K562 (cell line): ENCODE data around the gene GPR157. TPM values are rescaled to one million over a fixed set of nuclear protein-coding genes. Genes with fewer than 3 reads are reported as not detected.
A peak's percentile ranks its signal among the peaks of the same experiment; 100 is the strongest.

ENCODE experiments used
- ATAC-seq: fragments of 200-7000 bp; cut with Tn5 transposase; 3 replicates; pipeline ENCODE4 v1.9.1; 2020; ENCODE audit warnings: moderate library complexity
- BruUV-seq: library from RNA; stranded (reverse); fragments of 400-500 nt; replicated peaks from 2 replicates; lab custom pipeline; 2021; lab: Mats Ljungman, UMichigan
- CTCF ChIA-PET: fragments of 300-600 bp; formaldehyde crosslinking; extraction: SDS; loops from one replicate; lab custom pipeline; 2021; ENCODE audit warnings: low intra/inter-chr PET ratio; lab: Yijun Ruan, JAX
- POLR2A ChIA-PET: fragments of 300-600, 350-650 bp; sonication (Branson Sonifier 250); formaldehyde crosslinking; extraction: SDS; loops from one replicate; lab custom pipeline; 2021; ENCODE audit warnings: antibody characterized with exemption, inconsistent platforms; lab: Yijun Ruan, JAX
- DNase-seq, 4 experiments: peaks; one replicate each; pipeline versions ENCODE4 v3.0.0 to v3.0.0-alpha.2; 2011 to 2018; ENCODE audit warnings: low spot score in 3 of 4, mixed read lengths in 3 of 4; ENCODE audit errors: extremely low read depth in 1 of 4
- FAIRE-seq: peaks from 2 replicates; lab custom pipeline; 2011; peaks lifted over from hg19 to GRCh38; lab: Jason Lieb, UNC
- H2AFZ ChIP-seq: 2 replicates; pipeline ENCODE4 v1.6.0; 2011; ENCODE audit warnings: low read depth, low read length, control low read depth, inconsistent platforms
- H3K27ac ChIP-seq: fragments of 200-600 bp; 3 replicates; pipeline ENCODE4 v1.8.0; 2011; ENCODE audit warnings: low read depth, mild to moderate bottlenecking, control low read depth, inconsistent platforms, low read length, moderate library complexity, mixed read lengths; ENCODE audit errors: extremely low read depth
- H3K27me3 ChIP-seq, 2 experiments: fragments of 300-600 bp in 1 of 2; 2 replicates in 1 of 2; 3 replicates in 1 of 2; pipeline versions ENCODE4 v1.6.0 to v1.8.0; 2011; ENCODE audit warnings: inconsistent platforms in 2 of 2, low read length in 2 of 2, mild to moderate bottlenecking in 1 of 2, mixed read lengths in 1 of 2, moderate library complexity in 1 of 2; ENCODE audit not compliant: control insufficient read depth in 2 of 2, insufficient read depth in 2 of 2
- H3K36me3 ChIP-seq: fragments of 300-600 bp; 3 replicates; pipeline ENCODE4 v1.8.0; 2011; ENCODE audit warnings: mild to moderate bottlenecking, low read length, inconsistent platforms; ENCODE audit not compliant: control insufficient read depth, insufficient read depth
- H3K4me1 ChIP-seq, 2 experiments: fragments of 200-600 bp in 1 of 2; replicated peaks in 1 of 2; 2 replicates in 1 of 2; 3 replicates in 1 of 2; pipeline versions ENCODE4 v1.5.1 to v1.8.0; 2011; ENCODE audit warnings: inconsistent platforms in 2 of 2, low read length in 2 of 2, mild to moderate bottlenecking in 1 of 2, mixed read lengths in 1 of 2, moderate library complexity in 1 of 2; ENCODE audit not compliant: control insufficient read depth in 2 of 2, insufficient read depth in 2 of 2
- H3K4me2 ChIP-seq: 2 replicates; pipeline ENCODE4 v1.6.1; 2011; ENCODE audit warnings: low read length, control low read depth, inconsistent platforms, mixed read lengths; ENCODE audit not compliant: insufficient read depth
- H3K4me3 ChIP-seq: fragments of 200-600 bp; sonication (generic), shearing (Covaris generic); 2 replicates; pipeline ENCODE4 v1.5.1; 2016; ENCODE audit warnings: control low read depth, inconsistent platforms
- H3K79me2 ChIP-seq: fragments of 200-600 bp; 3 replicates; pipeline ENCODE4 v1.8.0; 2011; ENCODE audit warnings: low read length, inconsistent platforms; ENCODE audit not compliant: control insufficient read depth, insufficient read depth
- H3K9ac ChIP-seq, 2 experiments: 2 replicates each; pipeline versions ENCODE4 v1.6.0 to v1.6.1; 2011; ENCODE audit warnings: low read depth in 2 of 2, low read length in 2 of 2, control low read depth in 1 of 2, inconsistent platforms in 1 of 2, mild to moderate bottlenecking in 1 of 2, mixed read lengths in 1 of 2; ENCODE audit not compliant: insufficient read depth in 1 of 2
- H3K9me1 ChIP-seq: one replicate; pipeline ENCODE4 v1.6.0; 2011; ENCODE audit warnings: inconsistent platforms, mild to moderate bottlenecking, low read length, moderate library complexity; ENCODE audit not compliant: control insufficient read depth, insufficient read depth
- H3K9me3 ChIP-seq: replicated peaks from 2 replicates; pipeline ENCODE4 v1.5.1; 2011; ENCODE audit warnings: low read depth, low read length, inconsistent platforms; ENCODE audit not compliant: control insufficient read depth, insufficient read depth
- H4K20me1 ChIP-seq: replicated peaks from 2 replicates; pipeline ENCODE4 v1.6.1; 2011; ENCODE audit warnings: low read length, inconsistent platforms, mixed read lengths; ENCODE audit not compliant: control insufficient read depth, insufficient read depth
- BACH1 ChIP-seq: fragments of 200-800 bp; sonication (Bioruptor generic); IDR thresholded peaks from 2 replicates; pipeline ENCODE4 v1.6.1; 2016; ENCODE audit warnings: missing genetic modification characterization, missing compliant biosample characterization
- DPF2 ChIP-seq: fragments of 450-650 bp; IDR thresholded peaks from 2 replicates; pipeline ENCODE4 v1.6.1; 2016
- FOS ChIP-seq: IDR thresholded peaks from 3 replicates; pipeline ENCODE4 v1.6.1; 2011; ENCODE audit not compliant: insufficient read length; ENCODE audit errors: extremely low read depth
- HDAC2 ChIP-seq: fragments of 450-650 bp; IDR thresholded peaks from 2 replicates; pipeline ENCODE4 v1.6.1; 2016; ENCODE audit warnings: mild to moderate bottlenecking
- NCOA6 ChIP-seq: fragments of 450-650 bp; IDR thresholded peaks from 2 replicates; pipeline ENCODE4 v1.6.1; 2017; ENCODE audit warnings: mild to moderate bottlenecking
- POLR2AphosphoS5 ChIP-seq: IDR thresholded peaks from 2 replicates; pipeline ENCODE4 v1.6.1; 2011; ENCODE audit warnings: mild to moderate bottlenecking, low read depth, low read length, moderate library complexity; ENCODE audit not compliant: control insufficient read depth, insufficient read depth
- PTTG1 ChIP-seq: fragments of 450-650 bp; IDR thresholded peaks from 2 replicates; pipeline ENCODE4 v1.6.1; 2016; ENCODE audit warnings: low read depth, mild to moderate bottlenecking, missing genetic modification characterization, missing compliant biosample characterization
- RFX1 ChIP-seq: fragments of 450-650 bp; IDR thresholded peaks from 2 replicates; pipeline ENCODE4 v1.6.1; 2016; ENCODE audit warnings: mild to moderate bottlenecking, moderate library complexity
- SMC3 ChIP-seq: conservative IDR thresholded peaks from 2 replicates; pipeline ENCODE4 v1.6.1; 2011; ENCODE audit warnings: low read depth, low read length, improper control_type of control experiment; ENCODE audit not compliant: insufficient read depth
- STAG1 ChIP-seq: sonication (generic); formaldehyde crosslinking; IDR thresholded peaks from 2 replicates; pipeline ENCODE4 v1.5.0; 2020; ENCODE audit warnings: missing genetic modification reagents, borderline replicate concordance
- TCF7L2 ChIP-seq: fragments of 150-350 bp; IDR thresholded peaks from 2 replicates; pipeline ENCODE4 v1.6.1; 2016; ENCODE audit warnings: low read depth, mild to moderate bottlenecking, low read length, moderate library complexity
- WGBS: fragments of 100-300 bp; shearing (Covaris generic); methylation state at CpG from one replicate; pipeline ENCODE4 v1.1.6; 2016; ENCODE audit warnings: low coverage, mixed read lengths; ENCODE audit not compliant: insufficient coverage; ENCODE audit errors: missing lambda C conversion rate; 5-methylcytosine and 5-hydroxymethylcytosine counted together
- in situ Hi-C: fragments of 300-500 bp; cut with MboI; formaldehyde crosslinking; loops from 4 replicates; pipeline ENCODE4 v1.15.0; 2018; ENCODE audit warnings: inconsistent platforms, mixed read lengths
- intact Hi-C: fragments of 100-400 bp; cut with micrococcal nuclease; formaldehyde crosslinking; loops from 2 replicates; pipeline ENCODE4 v1.14.2; 2022
- polyA plus RNA-seq, 8 experiments: library from polyadenylated mRNA; depleted of rRNA in 4 of 8; stranded (reverse) in 5 of 8; unstranded in 3 of 8; fragments of >200 nt; fragmentation: Nextera tagmentation in 2 of 8; fragmentation: Illumina TruSeq in 1 of 8; extraction: Ambion mirVana in 2 of 8; extraction: Trizol in 1 of 8; gene quantifications; 2 replicates each; pipeline versions ENCODE4 v1.2.1 to v1.2.3, GENCODE V29; 2011 to 2014; ENCODE audit warnings: inconsistent platforms in 1 of 8, missing spikeins in 1 of 8
- total RNA-seq, 7 experiments: library from RNA; depleted of rRNA in 6 of 7; stranded (reverse); fragments of >200 nt in 6 of 7; fragmentation: Illumina TruSeq in 2 of 7; extraction: Trizol in 2 of 7; gene quantifications; 2 replicates each; pipeline versions ENCODE4 v1.2.1 to v1.2.3, GENCODE V29; 2011 to 2021; ENCODE audit warnings: low replicate concordance in 1 of 7
- TF ChIP-seq, protein P1 (sequence below): fragments of 450-650 bp; formaldehyde crosslinking; IDR thresholded peaks from 2 replicates; pipeline ENCODE4 v1.4.0; 2020; ENCODE audit warnings: mild to moderate bottlenecking, moderate library complexity
- TF ChIP-seq, protein P2 (sequence below): sonication (generic); formaldehyde crosslinking; IDR thresholded peaks from 2 replicates; pipeline ENCODE4 v1.8.1; 2023; ENCODE audit warnings: mild to moderate bottlenecking, missing genetic modification reagents
- TF ChIP-seq, protein P3 (sequence below), 2 experiments: fragments of 150-350 bp in 1 of 2; IDR thresholded peaks; 2 replicates each; pipeline ENCODE4 v1.6.1; 2012 to 2016; ENCODE audit warnings: low read depth in 2 of 2, low read length in 2 of 2, mild to moderate bottlenecking in 1 of 2, moderate library complexity in 1 of 2

Gene GPR157
- total and polyA plus RNA-seq, 9 of the 15 experiments (the other 6 are each of a cell fraction or from before 2014, with no cell fraction given) = 0.01 to 0.18 (median 0.04) TPM; not detected in 4

DNA sequence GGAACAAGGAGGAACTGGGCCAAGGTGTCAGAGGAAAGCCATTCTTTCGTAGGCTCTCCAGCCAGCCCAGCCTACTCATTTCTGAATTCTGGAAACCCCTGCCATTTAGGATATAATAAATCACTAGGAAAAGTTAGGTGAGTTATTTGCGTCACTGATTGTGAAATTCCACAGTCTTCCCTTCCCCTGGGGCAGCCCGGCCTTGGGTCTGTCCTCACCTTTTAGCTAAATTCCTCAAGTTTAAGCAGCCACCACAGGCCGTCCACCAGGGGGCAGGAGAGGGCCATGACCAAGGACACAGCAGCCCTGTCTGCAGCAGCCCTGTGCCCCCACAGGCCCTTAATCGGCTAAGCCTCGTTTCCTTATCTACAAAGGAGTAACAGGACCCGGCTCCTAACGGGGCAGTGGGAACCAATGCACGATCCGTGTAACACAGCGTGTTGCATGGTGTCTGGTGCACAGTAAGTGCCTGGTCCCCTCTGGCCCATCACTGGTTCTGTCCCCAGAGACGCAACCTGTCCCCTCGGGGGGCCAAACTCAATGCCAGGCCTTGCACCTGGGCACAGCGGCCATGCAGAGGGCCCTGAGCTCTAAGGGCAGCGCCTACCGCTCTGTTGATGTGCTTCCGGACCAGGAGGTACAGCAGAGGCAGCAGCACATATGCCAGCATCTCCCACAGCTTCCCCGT lies 18.1 kb downstream of the GPR157 start:
- CTCF ChIA-PET = interaction anchor here (0.5 to 3.6 kb wide), 6 partner anchors 85 to 458 kb away, joined by 3 to 37 read pairs (median 4); no protein-coding TSS in a partner anchor
- FAIRE-seq (peak; percentile 92), DNase-seq (peak; percentile 82 to 90 (median 84)), ATAC-seq (peak; percentile 96)
- intact Hi-C loops = loop anchor here (1.0 to 10.0 kb wide), 2 partner anchors 85 to 384 kb away; no protein-coding TSS in a partner anchor
- in situ Hi-C loops = no loop called here
- Histone ChIP-seq H3K4me2 (no peak overlapping the region), H3K9ac (no peak overlapping the region), H3K36me3 (no peaks in the 10 kb centered on the region), H3K9me3 (no peaks in the 10 kb centered on the region), H3K4me3 (no peak overlapping the region), H3K4me1 (peaks cover 0 to 4% of the 10 kb centered on the region in 2 experiments; a peak in 1 of 5 replicates), H3K27me3 (peaks cover 27 to 71% of the 10 kb centered on the region in 2 experiments), H2AFZ (no peak overlapping the region), H3K79me2 (no peaks in the 10 kb centered on the region), H4K20me1 (peaks cover 18% of the 10 kb centered on the region), H3K27ac (no peak overlapping the region), H3K9me1 (no peaks in the 10 kb centered on the region)
- BruUV-seq = no TSS peak
- 10% methylated on average over 18 of the region's 18 CpGs for WGBS
- POLR2A ChIA-PET = interaction anchor here (0.7 to 1.2 kb wide), 4 partner anchors 8 to 90 kb away, joined by 3 read pairs; no protein-coding TSS in a partner anchor
- TF ChIP-seq TCF7L2 (no peak), NCOA6 (no peak), SMC3 (peak; percentile 92), RFX1 (no peak), STAG1 (CRISPR knock-in tag) (peak; percentile 68; the same call in 1 of the 2 replicates), BACH1 (tag) (no peak), PTTG1 (tag) (no peak), FOS (no peak), POLR2AphosphoS5 (no peak), HDAC2 (no peak), DPF2 (no peak)
- TF ChIP-seq, protein P1, sequence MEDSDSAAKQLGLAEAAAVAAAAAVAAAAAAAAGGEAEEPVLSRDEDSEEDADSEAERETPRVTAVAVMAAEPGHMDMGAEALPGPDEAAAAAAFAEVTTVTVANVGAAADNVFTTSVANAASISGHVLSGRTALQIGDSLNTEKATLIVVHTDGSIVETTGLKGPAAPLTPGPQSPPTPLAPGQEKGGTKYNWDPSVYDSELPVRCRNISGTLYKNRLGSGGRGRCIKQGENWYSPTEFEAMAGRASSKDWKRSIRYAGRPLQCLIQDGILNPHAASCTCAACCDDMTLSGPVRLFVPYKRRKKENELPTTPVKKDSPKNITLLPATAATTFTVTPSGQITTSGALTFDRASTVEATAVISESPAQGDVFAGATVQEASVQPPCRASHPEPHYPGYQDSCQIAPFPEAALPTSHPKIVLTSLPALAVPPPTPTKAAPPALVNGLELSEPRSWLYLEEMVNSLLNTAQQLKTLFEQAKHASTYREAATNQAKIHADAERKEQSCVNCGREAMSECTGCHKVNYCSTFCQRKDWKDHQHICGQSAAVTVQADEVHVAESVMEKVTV (CRISPR knock-in tag) = peak; percentile 92
- TF ChIP-seq, protein P2, sequence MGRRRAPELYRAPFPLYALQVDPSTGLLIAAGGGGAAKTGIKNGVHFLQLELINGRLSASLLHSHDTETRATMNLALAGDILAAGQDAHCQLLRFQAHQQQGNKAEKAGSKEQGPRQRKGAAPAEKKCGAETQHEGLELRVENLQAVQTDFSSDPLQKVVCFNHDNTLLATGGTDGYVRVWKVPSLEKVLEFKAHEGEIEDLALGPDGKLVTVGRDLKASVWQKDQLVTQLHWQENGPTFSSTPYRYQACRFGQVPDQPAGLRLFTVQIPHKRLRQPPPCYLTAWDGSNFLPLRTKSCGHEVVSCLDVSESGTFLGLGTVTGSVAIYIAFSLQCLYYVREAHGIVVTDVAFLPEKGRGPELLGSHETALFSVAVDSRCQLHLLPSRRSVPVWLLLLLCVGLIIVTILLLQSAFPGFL (CRISPR knock-in tag) = no peak
- TF ChIP-seq, protein P3, sequence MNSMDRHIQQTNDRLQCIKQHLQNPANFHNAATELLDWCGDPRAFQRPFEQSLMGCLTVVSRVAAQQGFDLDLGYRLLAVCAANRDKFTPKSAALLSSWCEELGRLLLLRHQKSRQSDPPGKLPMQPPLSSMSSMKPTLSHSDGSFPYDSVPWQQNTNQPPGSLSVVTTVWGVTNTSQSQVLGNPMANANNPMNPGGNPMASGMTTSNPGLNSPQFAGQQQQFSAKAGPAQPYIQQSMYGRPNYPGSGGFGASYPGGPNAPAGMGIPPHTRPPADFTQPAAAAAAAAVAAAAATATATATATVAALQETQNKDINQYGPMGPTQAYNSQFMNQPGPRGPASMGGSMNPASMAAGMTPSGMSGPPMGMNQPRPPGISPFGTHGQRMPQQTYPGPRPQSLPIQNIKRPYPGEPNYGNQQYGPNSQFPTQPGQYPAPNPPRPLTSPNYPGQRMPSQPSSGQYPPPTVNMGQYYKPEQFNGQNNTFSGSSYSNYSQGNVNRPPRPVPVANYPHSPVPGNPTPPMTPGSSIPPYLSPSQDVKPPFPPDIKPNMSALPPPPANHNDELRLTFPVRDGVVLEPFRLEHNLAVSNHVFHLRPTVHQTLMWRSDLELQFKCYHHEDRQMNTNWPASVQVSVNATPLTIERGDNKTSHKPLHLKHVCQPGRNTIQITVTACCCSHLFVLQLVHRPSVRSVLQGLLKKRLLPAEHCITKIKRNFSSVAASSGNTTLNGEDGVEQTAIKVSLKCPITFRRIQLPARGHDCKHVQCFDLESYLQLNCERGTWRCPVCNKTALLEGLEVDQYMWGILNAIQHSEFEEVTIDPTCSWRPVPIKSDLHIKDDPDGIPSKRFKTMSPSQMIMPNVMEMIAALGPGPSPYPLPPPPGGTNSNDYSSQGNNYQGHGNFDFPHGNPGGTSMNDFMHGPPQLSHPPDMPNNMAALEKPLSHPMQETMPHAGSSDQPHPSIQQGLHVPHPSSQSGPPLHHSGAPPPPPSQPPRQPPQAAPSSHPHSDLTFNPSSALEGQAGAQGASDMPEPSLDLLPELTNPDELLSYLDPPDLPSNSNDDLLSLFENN (IDR thresholded peaks at IDR 0.05; ENCODE audit: low read depth in 2 of 2, low read length in 2 of 2) = no peak
